Activated naive CD4-positive, alpha-beta T cell treated with anti-CD3 and anti-CD28 coated beads, Interleukin-2, amount 50 U/mL, for 24 hours (primary cell): ENCODE measurements around the gene ILDR1.

ENCODE experiments used
- H3K27ac Mint-ChIP-seq: one replicate; pipeline ENCODE4 v1.8.0; 2021; ENCODE audit warnings: mild to moderate bottlenecking, mixed read lengths
- H3K27me3 Mint-ChIP-seq: one replicate; pipeline ENCODE4 v1.8.0; 2021; ENCODE audit warnings: mixed read lengths
- H3K36me3 Mint-ChIP-seq: one replicate; pipeline ENCODE4 v1.8.0; 2021; ENCODE audit warnings: mixed read lengths
- H3K4me1 Mint-ChIP-seq: one replicate; pipeline ENCODE4 v1.8.0; 2021; ENCODE audit warnings: mixed read lengths
- H3K4me3 Mint-ChIP-seq: one replicate; pipeline ENCODE4 v1.8.0; 2021; ENCODE audit warnings: mild to moderate bottlenecking, mixed read lengths
- H3K9me3 Mint-ChIP-seq: one replicate; pipeline ENCODE4 v1.8.0; 2021; ENCODE audit warnings: mixed read lengths

The ILDR1 gene

GRCh38 chr3:121985846-121986245 is 36.2 kb downstream of the ILDR1 start:
- Mint-ChIP-seq H3K36me3 (peaks cover 6% of the 10 kb centered on the region), H3K27me3 (peaks cover 18% of the 10 kb centered on the region), H3K4me1 (no peaks in the 10 kb centered on the region), H3K27ac (no peak overlapping the region), H3K4me3 (no peak overlapping the region), H3K9me3 (peaks cover 28% of the 10 kb centered on the region)

GRCh38 chr3:121981473-121981872 is 40.6 kb downstream of the ILDR1 start:
- H3K27ac Mint-ChIP-seq, result no peak overlapping the region
- peaks cover 6% of the 10 kb centered on the region for H3K36me3 Mint-ChIP-seq

GRCh38 chr3:121980450-121980796 is 41.6 kb downstream of the ILDR1 start:
- Mint-ChIP-seq H3K4me1 (no peaks in the 10 kb centered on the region), H3K27ac (no peak overlapping the region), H3K4me3 (no peak overlapping the region), H3K27me3 (peaks cover 15% of the 10 kb centered on the region), H3K9me3 (peaks cover 33% of the 10 kb centered on the region), H3K36me3 (peaks cover 6% of the 10 kb centered on the region)

More at GRCh38 chr3:121981473-121981872, 40.6 kb downstream of the ILDR1 start:
- Mint-ChIP-seq H3K4me1 (no peaks in the 10 kb centered on the region), H3K4me3 (no peak overlapping the region), H3K9me3 (peaks cover 34% of the 10 kb centered on the region), H3K27me3 (peaks cover 15% of the 10 kb centered on the region)

GRCh38 chr3:121979734-121980449 is 42.2 kb downstream of the ILDR1 start:
- Mint-ChIP-seq H3K4me3 (no peak overlapping the region), H3K27ac (no peak overlapping the region), H3K27me3 (peaks cover 12% of the 10 kb centered on the region), H3K4me1 (no peaks in the 10 kb centered on the region), H3K36me3 (peaks cover 6% of the 10 kb centered on the region), H3K9me3 (peaks cover 28% of the 10 kb centered on the region)

- Mint-ChIP-seq H3K27me3 (peaks cover 10% of the 10 kb centered on the region), H3K36me3 (peaks cover 5% of the 10 kb centered on the region)
These were observed 42.8 kb downstream of the ILDR1 start for GRCh38 chr3:121979246-121979645.

GRCh38 chr3:121976727-121977126 is 45.3 kb downstream of the ILDR1 start:
- H3K9me3 Mint-ChIP-seq, result peaks cover 6% of the 10 kb centered on the region
- H3K27ac Mint-ChIP-seq, result no peak overlapping the region
- H3K27me3 Mint-ChIP-seq, result peaks cover 7% of the 10 kb centered on the region
- no peaks in the 10 kb centered on the region for H3K36me3 Mint-ChIP-seq
- H3K4me3 Mint-ChIP-seq, result no peak overlapping the region
- no peaks in the 10 kb centered on the region for H3K4me1 Mint-ChIP-seq

More at GRCh38 chr3:121979246-121979645, 42.8 kb downstream of the ILDR1 start:
- Mint-ChIP-seq H3K4me3 (no peak overlapping the region), H3K27ac (no peak overlapping the region), H3K4me1 (no peaks in the 10 kb centered on the region), H3K9me3 (peaks cover 21% of the 10 kb centered on the region)

- Mint-ChIP-seq H3K4me3 (no peak overlapping the region), H3K4me1 (no peaks in the 10 kb centered on the region), H3K9me3 (peaks cover 6% of the 10 kb centered on the region), H3K27me3 (peaks cover 3% of the 10 kb centered on the region), H3K36me3 (no peaks in the 10 kb centered on the region), H3K27ac (no peak overlapping the region)
These were observed 46.2 kb downstream of the ILDR1 start for GRCh38 chr3:121975702-121976302.

- Mint-ChIP-seq H3K36me3 (no peaks in the 10 kb centered on the region), H3K9me3 (peaks cover 6% of the 10 kb centered on the region), H3K27ac (no peak overlapping the region), H3K4me1 (no peaks in the 10 kb centered on the region), H3K27me3 (peaks cover 3% of the 10 kb centered on the region), H3K4me3 (no peak overlapping the region)
These were observed 47.4 kb downstream of the ILDR1 start for GRCh38 chr3:121974601-121975111.

GRCh38 chr3:121970047-121970446 is 52.0 kb downstream of the ILDR1 start:
- H3K36me3 Mint-ChIP-seq, result no peaks in the 10 kb centered on the region
- no peaks in the 10 kb centered on the region for H3K4me1 Mint-ChIP-seq
- peaks cover 2% of the 10 kb centered on the region for H3K27me3 Mint-ChIP-seq
- H3K4me3 Mint-ChIP-seq, result no peak overlapping the region
- H3K27ac Mint-ChIP-seq, result no peak overlapping the region
- no peaks in the 10 kb centered on the region for H3K9me3 Mint-ChIP-seq

GRCh38 chr3:121969631-121970030 is 52.4 kb downstream of the ILDR1 start:
- Mint-ChIP-seq H3K36me3 (no peaks in the 10 kb centered on the region), H3K9me3 (no peaks in the 10 kb centered on the region), H3K4me1 (no peaks in the 10 kb centered on the region), H3K27ac (no peak overlapping the region), H3K4me3 (no peak overlapping the region), H3K27me3 (peaks cover 2% of the 10 kb centered on the region)

GRCh38 chr3:121963608-121964007 is 58.4 kb downstream of the ILDR1 start:
- Mint-ChIP-seq H3K27me3 (peaks cover 4% of the 10 kb centered on the region), H3K36me3 (no peaks in the 10 kb centered on the region), H3K4me3 (no peak overlapping the region), H3K27ac (no peak overlapping the region), H3K9me3 (peaks cover 4% of the 10 kb centered on the region), H3K4me1 (no peaks in the 10 kb centered on the region)

- no peaks in the 10 kb centered on the region for H3K36me3 Mint-ChIP-seq
- H3K4me3 Mint-ChIP-seq, result no peak overlapping the region
- no peaks in the 10 kb centered on the region for H3K4me1 Mint-ChIP-seq
- no peak overlapping the region for H3K27ac Mint-ChIP-seq
- H3K27me3 Mint-ChIP-seq, result peaks cover 4% of the 10 kb centered on the region
- H3K9me3 Mint-ChIP-seq, result peaks cover 4% of the 10 kb centered on the region
These were observed 59.6 kb downstream of the ILDR1 start for GRCh38 chr3:121962443-121962842.

- Mint-ChIP-seq H3K27ac (no peak overlapping the region), H3K4me1 (no peaks in the 10 kb centered on the region), H3K9me3 (peaks cover 10% of the 10 kb centered on the region), H3K4me3 (no peak overlapping the region), H3K27me3 (peaks cover 4% of the 10 kb centered on the region), H3K36me3 (peaks cover 4% of the 10 kb centered on the region)
These were observed 60.8 kb downstream of the ILDR1 start for GRCh38 chr3:121961283-121961682.

GRCh38 chr3:121958801-121959200 is 63.2 kb downstream of the ILDR1 start:
- Mint-ChIP-seq H3K4me1 (no peaks in the 10 kb centered on the region), H3K27me3 (peaks cover 2% of the 10 kb centered on the region), H3K4me3 (no peak overlapping the region), H3K9me3 (peaks cover 10% of the 10 kb centered on the region), H3K27ac (no peak overlapping the region), H3K36me3 (peaks cover 4% of the 10 kb centered on the region)

- no peak overlapping the region for H3K4me3 Mint-ChIP-seq
- peaks cover 2% of the 10 kb centered on the region for H3K27me3 Mint-ChIP-seq
- H3K9me3 Mint-ChIP-seq, result peaks cover 10% of the 10 kb centered on the region
- H3K27ac Mint-ChIP-seq, result no peak overlapping the region
- H3K4me1 Mint-ChIP-seq, result no peaks in the 10 kb centered on the region
- H3K36me3 Mint-ChIP-seq, result peaks cover 4% of the 10 kb centered on the region
These were observed 64.2 kb downstream of the ILDR1 start for GRCh38 chr3:121957674-121958415.

GRCh38 chr3:121956363-121956762 is 65.7 kb downstream of the ILDR1 start:
- Mint-ChIP-seq H3K36me3 (peaks cover 7% of the 10 kb centered on the region), H3K4me3 (no peak overlapping the region), H3K4me1 (no peaks in the 10 kb centered on the region), H3K9me3 (peaks cover 18% of the 10 kb centered on the region), H3K27ac (no peak overlapping the region), H3K27me3 (peaks cover 2% of the 10 kb centered on the region)
